Measurements from ENCODE around the gene RANGRF.

RANGRF gene

GRCh38 chr17:8314797-8315763, 26.6 kb downstream of the RANGRF start:
- no peak for DNase-seq

- DNase-seq = no peak
Observed at GRCh38 chr17:8315764-8316217, 27.3 kb downstream of the RANGRF start.

- no peak for DNase-seq
Observed at GRCh38 chr17:8318010-8318935, 29.8 kb downstream of the RANGRF start.

- DNase-seq = no peak
Observed at GRCh38 chr17:8320262-8320661, 31.8 kb downstream of the RANGRF start.

- DNase-seq = no peak
Observed at GRCh38 chr17:8320990-8321389, 32.5 kb downstream of the RANGRF start.

- DNase-seq = no peak
Observed at GRCh38 chr17:8322061-8322460, 33.6 kb downstream of the RANGRF start.

- no peak for DNase-seq
Observed at GRCh38 chr17:8324132-8324531, 35.7 kb downstream of the RANGRF start.

GRCh38 chr17:8324923-8325322, 36.5 kb downstream of the RANGRF start:
- DNase-seq = no peak

- peak; percentile 25 for DNase-seq
Observed at GRCh38 chr17:8326511-8327302, 38.2 kb downstream of the RANGRF start.

GRCh38 chr17:8327303-8327649, 38.8 kb downstream of the RANGRF start:
- no peak for DNase-seq

GRCh38 chr17:8332128-8332527, 43.7 kb downstream of the RANGRF start:
- no peak for DNase-seq

- DNase-seq = no peak
Observed at GRCh38 chr17:8332688-8333087, 44.2 kb downstream of the RANGRF start.

GRCh38 chr17:8333281-8333680, 44.8 kb downstream of the RANGRF start:
- no peak for DNase-seq

- DNase-seq = no peak
Observed at GRCh38 chr17:8337802-8338752, 49.6 kb downstream of the RANGRF start.

- DNase-seq = no peak
Observed at GRCh38 chr17:8338753-8339140, 50.3 kb downstream of the RANGRF start.

- DNase-seq = no peak
Observed at GRCh38 chr17:8339540-8339939, 51.1 kb downstream of the RANGRF start, which contains the start of gene ODF4. Gene ODF4, plus strand, starts transcription at chr17:8339840. Its CDS starts 212 bp downstream, at chr17:8340052.

Measured in CD4-positive, alpha-beta T cell treated with Interleukin-6 for 4 hours (primary cell).